Progenitor cell of endocrine pancreas (in vitro differentiated cells): ENCODE results near the gene LRG1. TPM values are rescaled to one million over a fixed set of nuclear protein-coding genes. Genes with fewer than 3 reads are reported as not detected.

ENCODE experiments used
- DNase-seq: peaks from one replicate; pipeline ENCODE4 v3.0.0; 2021; ENCODE audit warnings: low spot score; ENCODE audit not compliant: unreplicated experiment
- H3K27ac Mint-ChIP-seq: 2 replicates; pipeline ENCODE4 v1.8.0; 2021; ENCODE audit warnings: mild to moderate bottlenecking, moderate library complexity, mixed read lengths
- H3K27me3 Mint-ChIP-seq: 2 replicates; pipeline ENCODE4 v1.8.0; 2021; ENCODE audit warnings: mixed read lengths
- H3K36me3 Mint-ChIP-seq: 2 replicates; pipeline ENCODE4 v1.8.0; 2022; ENCODE audit warnings: mixed read lengths; ENCODE audit not compliant: insufficient read depth
- H3K4me1 Mint-ChIP-seq: 2 replicates; pipeline ENCODE4 v1.8.0; 2021; ENCODE audit warnings: low read depth, mixed read lengths
- H3K4me3 Mint-ChIP-seq: 2 replicates; pipeline ENCODE4 v1.8.0; 2021; ENCODE audit warnings: low read depth, mild to moderate bottlenecking, moderate library complexity, mixed read lengths
- H3K9me3 Mint-ChIP-seq: 2 replicates; pipeline ENCODE4 v1.8.0; 2021; ENCODE audit warnings: low read depth, mixed read lengths
- CTCF ChIP-seq: fragments of 200-600 bp; sonication (generic); IDR thresholded peaks from one replicate; pipeline ENCODE4 v1.5.0; 2021; ENCODE audit warnings: antibody characterized with exemption, mild to moderate bottlenecking; ENCODE audit not compliant: unreplicated experiment
- total RNA-seq: library from RNA; stranded (reverse); gene quantifications from 2 replicates; pipeline ENCODE4 v1.2.1, GENCODE V29; 2021

The LRG1 gene
- total RNA-seq, 1 donor from 2014 or later = 0.34 TPM

- no peak for TF ChIP-seq CTCF
- no peaks in the 10 kb centered on the region for H3K9me3 Mint-ChIP-seq
- H3K36me3 Mint-ChIP-seq = no peaks in the 10 kb centered on the region
- peaks cover 9% of the 10 kb centered on the region for H3K27me3 Mint-ChIP-seq
- no peak overlapping the region for H3K27ac Mint-ChIP-seq
- no peak overlapping the region for H3K4me3 Mint-ChIP-seq
- no peak for DNase-seq
- H3K4me1 Mint-ChIP-seq = no peaks in the 10 kb centered on the region
These were observed 14.3 kb downstream of the LRG1 start for GRCh38 chr19:4525563-4526002.

GRCh38 chr19:4524808-4525562 lies 14.9 kb downstream of the LRG1 start:
- Mint-ChIP-seq H3K4me3 (no peak overlapping the region), H3K27me3 (peaks cover 9% of the 10 kb centered on the region), H3K27ac (no peak overlapping the region), H3K36me3 (no peaks in the 10 kb centered on the region), H3K9me3 (no peaks in the 10 kb centered on the region), H3K4me1 (no peaks in the 10 kb centered on the region)
- peak; percentile 51 for DNase-seq
- TF ChIP-seq CTCF = peak; percentile 71

GRCh38 chr19:4523306-4524110 lies 16.3 kb downstream of the LRG1 start:
- Mint-ChIP-seq H3K9me3 (no peaks in the 10 kb centered on the region), H3K27ac (no peak overlapping the region), H3K4me1 (no peaks in the 10 kb centered on the region), H3K36me3 (no peaks in the 10 kb centered on the region), H3K27me3 (peaks cover 15% of the 10 kb centered on the region), H3K4me3 (no peak overlapping the region)
- DNase-seq = peak; percentile 39
- peak; percentile 68 for TF ChIP-seq CTCF

- TF ChIP-seq CTCF = no peak
- DNase-seq = no peak
- no peaks in the 10 kb centered on the region for H3K36me3 Mint-ChIP-seq
- no peaks in the 10 kb centered on the region for H3K9me3 Mint-ChIP-seq
- H3K4me1 Mint-ChIP-seq = no peaks in the 10 kb centered on the region
- peaks cover 15% of the 10 kb centered on the region for H3K27me3 Mint-ChIP-seq
- no peak overlapping the region for H3K27ac Mint-ChIP-seq
- no peak overlapping the region for H3K4me3 Mint-ChIP-seq
These were observed 17.4 kb downstream of the LRG1 start for GRCh38 chr19:4522291-4523002.

- no peaks in the 10 kb centered on the region for H3K36me3 Mint-ChIP-seq
- no peaks in the 10 kb centered on the region for H3K9me3 Mint-ChIP-seq
- no peaks in the 10 kb centered on the region for H3K4me1 Mint-ChIP-seq
- peaks cover 15% of the 10 kb centered on the region for H3K27me3 Mint-ChIP-seq
- no peak for DNase-seq
- H3K4me3 Mint-ChIP-seq = no peak overlapping the region
- no peak for TF ChIP-seq CTCF
- H3K27ac Mint-ChIP-seq = no peak overlapping the region
These were observed 18.0 kb downstream of the LRG1 start for GRCh38 chr19:4521888-4522242.
